Renal cortical epithelial cell (primary cell): Measurements from ENCODE around the gene SLC38A11. TPM values are rescaled to one million over a fixed set of nuclear protein-coding genes. Genes with fewer than 3 reads are reported as not detected.
"Not testable (repeated sequence)": the region's sequence is repeated elsewhere in the genome, so short reads cannot be mapped to it uniquely, and the experiment has no call there.

ENCODE experiments used
- DNase-seq: peaks from one replicate; pipeline ENCODE4 v3.0.0-alpha.2; 2011; ENCODE audit warnings: low read depth
- total RNA-seq: library from RNA; depleted of rRNA; stranded (reverse); fragments of >200 nt; gene quantifications from 2 replicates; pipeline ENCODE4 v1.2.3, GENCODE V29; 2014

The SLC38A11 gene, protein sequence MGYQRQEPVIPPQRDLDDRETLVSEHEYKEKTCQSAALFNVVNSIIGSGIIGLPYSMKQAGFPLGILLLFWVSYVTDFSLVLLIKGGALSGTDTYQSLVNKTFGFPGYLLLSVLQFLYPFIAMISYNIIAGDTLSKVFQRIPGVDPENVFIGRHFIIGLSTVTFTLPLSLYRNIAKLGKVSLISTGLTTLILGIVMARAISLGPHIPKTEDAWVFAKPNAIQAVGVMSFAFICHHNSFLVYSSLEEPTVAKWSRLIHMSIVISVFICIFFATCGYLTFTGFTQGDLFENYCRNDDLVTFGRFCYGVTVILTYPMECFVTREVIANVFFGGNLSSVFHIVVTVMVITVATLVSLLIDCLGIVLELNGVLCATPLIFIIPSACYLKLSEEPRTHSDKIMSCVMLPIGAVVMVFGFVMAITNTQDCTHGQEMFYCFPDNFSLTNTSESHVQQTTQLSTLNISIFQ
- total RNA-seq, result 0.69 and 1.2 TPM in 2 replicates

- DNase-seq, result no peak
Measured at GRCh38 chr2:164954954-164955701, at the start of gene SLC38A11. Gene SLC38A11 (minus strand): TSS chr2:164955525. CDS start chr2:164955247, 278 bp downstream.

- DNase-seq, result no peak
Measured at GRCh38 chr2:165003443-165004130, 48.3 kb upstream of the SLC38A11 start.

DNA sequence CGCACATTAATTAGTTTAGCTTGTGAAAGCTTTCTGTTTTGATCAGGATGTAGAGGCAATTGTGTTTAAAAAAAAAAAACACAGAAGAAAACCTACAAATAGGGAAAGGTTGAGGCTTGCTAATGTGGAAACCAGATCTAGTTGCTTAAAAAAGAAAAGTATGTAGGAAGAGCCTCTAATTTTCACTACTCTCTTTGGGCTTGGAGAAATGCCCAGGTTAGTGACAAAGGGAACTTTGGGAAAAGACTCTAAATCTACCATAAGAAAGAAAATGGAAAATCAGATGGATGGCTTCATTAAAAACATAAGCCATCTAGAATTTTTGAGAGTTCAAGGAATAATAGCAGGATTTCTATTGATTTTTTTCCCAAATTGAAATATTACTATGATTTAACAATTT lies 47.3 kb upstream of the SLC38A11 start:
- no peak for DNase-seq

DNA sequence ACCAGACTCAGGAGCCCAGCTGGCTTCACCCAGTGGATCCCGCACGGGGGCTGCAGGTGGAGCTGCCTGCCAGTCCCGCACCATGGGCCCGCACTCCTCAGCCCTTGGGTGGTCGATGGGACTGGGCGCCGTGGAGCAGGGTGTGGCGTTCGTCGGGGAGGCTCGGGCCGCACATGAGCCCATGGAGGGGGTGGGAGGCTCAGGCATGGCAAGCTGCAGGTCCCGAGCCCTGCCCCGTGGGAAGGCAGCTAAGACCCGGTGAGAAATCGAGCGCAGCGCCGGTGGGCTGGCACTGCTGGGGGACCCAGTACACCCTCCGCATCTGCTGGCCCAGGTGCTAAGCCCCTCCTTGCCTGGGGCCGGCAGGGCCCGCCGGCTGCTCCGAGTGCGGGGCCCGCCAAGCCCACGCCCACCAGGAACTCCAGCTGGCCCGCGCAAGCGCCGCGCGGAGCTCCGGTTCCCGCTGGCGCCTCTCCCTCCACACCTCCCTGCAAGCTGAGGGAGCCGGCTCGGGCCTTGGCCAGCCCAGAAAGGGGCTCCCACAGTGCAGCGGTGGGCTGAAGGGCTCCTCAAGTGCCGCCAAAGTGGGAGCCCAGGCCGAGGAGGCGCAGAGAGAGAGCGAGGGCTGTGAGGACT lies 39.5 kb upstream of the SLC38A11 start:
- not testable (repeated sequence) for DNase-seq

DNA sequence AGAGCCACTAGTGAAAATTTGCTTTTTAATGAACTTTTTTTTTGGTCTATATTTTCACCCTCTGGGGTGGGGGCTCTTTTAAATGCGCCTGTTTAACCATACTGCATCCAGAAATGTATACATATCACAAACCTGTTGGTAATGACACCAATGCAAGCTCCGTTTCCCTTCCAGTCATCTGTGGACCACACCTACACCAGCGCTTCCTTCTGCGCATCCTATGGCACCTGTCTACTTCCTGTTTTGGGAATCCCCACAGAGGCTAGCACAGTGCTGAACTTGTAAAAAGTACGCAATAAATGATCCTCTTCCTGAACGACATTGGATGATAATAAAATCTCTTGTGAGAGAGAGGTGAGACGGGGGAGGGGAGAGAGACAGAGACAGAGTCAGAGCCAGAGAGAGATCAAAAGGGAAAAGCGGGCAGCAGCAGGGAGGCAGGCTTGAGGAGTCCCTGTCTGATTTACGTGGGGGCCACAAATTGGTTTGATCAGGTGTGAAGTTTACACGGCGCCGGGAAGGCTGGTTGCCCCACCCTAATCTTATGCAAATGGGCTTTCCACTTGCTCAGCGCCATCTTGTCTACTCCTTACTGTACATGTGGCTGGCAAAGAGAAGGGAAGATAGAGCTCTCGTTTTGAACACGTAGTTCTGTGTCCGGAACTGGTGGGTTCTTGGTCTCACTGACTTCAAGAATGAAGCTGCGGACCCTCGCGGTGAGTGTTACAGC lies 38.1 kb upstream of the SLC38A11 start:
- no peak for DNase-seq

- DNase-seq, result peak; percentile 82
Measured at GRCh38 chr2:164992818-164993217, 37.5 kb upstream of the SLC38A11 start.

DNA sequence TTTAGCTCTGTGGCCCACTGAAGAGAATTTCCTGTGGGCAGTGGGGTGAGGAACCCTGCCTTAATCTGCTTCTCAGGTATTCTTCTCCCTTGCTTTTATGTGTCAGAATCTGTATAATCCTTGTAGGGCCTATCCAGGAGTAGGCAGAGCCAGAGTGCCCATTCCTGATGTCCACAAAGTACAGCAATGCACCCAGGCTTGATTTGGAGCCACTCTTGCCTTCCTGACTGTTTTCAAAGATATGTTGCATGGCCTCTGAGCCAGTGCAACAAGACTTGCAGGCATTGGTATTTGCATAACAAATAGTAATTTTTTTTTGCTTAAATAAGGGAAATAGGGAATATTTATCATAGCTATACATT lies 36.7 kb upstream of the SLC38A11 start:
- not testable (repeated sequence) for DNase-seq

DNA sequence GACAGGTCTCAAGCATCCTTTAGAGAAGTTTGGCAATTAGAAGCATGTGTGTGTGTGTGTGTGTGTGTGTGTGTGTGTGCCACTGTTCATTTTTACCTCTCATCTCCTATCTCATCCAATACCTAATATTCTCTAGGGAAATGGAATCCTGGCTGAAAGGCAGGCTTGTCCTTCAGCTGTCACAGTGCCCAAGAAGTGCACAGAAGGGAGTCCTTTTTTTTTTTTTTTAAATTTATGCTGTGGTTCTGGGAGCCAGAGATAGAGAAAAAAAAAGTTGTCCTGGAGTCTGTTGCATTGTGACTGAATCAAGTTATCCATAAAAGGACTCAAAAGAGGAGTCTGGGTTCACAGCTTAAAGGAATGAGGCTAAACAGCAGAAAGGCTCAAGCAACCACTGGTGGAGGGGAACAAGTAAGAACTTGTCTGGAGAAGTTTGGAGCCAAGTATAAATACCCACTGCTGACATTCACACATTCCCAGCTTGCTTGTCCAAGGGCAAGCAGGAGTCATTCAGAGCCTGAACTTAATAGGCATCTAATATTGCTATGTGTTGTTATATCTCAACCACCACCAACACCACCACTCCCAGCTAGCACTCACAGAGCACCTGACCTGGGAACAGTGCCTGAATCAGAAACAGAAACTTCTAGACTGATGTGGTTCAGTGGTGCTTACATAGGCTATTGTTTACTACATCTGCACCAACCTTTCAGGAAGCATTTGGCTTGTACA lies 36.2 kb upstream of the SLC38A11 start:
- DNase-seq, result peak; percentile 95

DNA sequence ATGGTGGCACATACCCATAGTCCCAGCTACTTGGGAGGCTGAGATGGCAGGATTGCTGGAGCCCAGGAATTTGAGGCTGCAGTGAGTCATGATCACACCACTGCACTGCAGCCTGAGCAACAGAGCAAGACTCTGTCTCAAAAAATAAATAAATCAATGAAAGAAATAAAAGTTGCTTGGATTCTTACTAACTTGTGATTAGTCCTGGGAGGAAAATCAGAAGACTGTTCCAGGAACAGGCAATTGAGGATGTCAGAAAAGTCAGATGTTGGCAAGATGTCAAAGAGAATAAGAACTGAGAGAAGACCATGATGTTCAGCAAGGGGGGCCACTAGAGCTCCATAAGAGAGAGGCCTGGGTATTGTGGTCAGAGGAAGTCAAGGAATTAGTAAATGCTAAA lies 35.6 kb upstream of the SLC38A11 start:
- peak; percentile 94 for DNase-seq

DNA sequence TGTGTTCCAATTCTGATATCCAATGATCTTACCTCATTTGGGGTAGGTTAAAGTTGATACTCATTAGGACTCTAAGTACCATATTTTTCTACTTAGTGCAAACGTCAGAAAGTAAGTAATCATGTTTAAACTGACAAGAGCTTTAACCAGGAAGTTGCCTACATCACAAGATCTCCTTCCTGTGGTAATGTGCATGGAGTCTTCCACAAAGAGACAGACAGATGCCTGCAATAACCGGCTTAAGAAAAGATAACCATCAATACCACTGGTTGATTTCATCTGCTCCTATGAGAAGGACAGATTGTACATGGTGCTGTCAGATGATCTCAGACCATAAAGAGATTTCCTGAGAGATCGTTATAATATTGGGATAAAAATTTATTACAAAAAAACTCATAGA lies 33.5 kb upstream of the SLC38A11 start:
- DNase-seq, result not testable (repeated sequence)

GRCh38 chr2:164986027-164986426 lies 30.7 kb upstream of the SLC38A11 start:
- not testable (repeated sequence) for DNase-seq

DNA sequence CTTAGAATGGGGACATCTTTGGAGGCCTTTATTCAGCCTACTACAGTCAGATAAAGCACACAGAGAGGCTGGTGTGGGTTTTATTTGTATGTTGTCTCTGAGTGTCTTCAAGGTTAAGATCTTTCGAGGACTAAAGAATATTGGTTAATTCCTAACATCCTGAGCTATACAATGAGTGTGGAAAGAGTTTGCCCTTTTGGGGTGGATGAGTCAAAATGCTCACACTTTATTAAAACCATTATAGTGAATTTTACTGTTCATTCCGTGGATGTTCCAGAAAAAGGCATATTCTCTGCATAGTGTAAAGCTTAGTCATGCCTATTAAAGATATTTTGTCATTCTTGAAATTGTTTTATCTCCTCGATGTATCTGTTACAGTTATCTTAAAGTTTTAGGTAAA lies 29.1 kb upstream of the SLC38A11 start:
- no peak for DNase-seq

DNA sequence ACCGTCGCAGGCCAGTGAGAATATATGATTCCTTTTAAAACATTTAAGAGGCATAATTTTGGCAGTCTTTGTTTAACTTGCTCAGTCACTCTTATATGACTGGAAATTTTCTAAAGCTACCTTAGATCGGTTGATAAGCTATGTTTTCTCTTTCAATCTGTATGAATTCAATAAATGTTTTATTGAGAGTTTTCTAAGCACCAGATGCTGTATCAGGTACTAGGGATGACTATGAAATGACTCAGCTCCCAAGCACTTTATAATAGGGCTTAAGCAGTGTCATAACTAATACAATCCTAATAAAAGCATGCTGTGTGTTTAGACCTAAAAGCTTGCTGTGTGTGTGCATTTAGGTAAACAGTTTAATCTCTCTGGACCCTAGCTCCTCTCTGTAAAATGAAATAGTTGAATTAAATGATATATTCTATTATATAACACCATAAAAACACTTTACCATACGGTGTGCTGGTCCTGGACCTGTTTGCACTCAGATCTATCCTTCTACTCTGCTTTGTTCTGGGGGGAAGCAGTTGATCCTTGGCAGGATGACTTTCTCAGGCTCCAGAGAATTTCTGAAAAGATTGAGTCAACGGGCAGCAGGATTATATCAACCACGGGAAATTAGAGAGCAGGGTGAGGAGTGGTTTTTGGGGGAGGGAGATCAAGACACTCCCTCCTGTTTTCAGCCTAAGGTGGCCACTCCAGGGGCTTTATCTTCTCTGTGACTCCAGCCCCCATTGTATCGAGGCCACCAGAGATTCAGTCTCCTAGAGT lies 26.1 kb upstream of the SLC38A11 start:
- DNase-seq, result peak; percentile 59

- DNase-seq, result peak; percentile 49
Measured at GRCh38 chr2:164980688-164981087, 25.4 kb upstream of the SLC38A11 start.

DNA sequence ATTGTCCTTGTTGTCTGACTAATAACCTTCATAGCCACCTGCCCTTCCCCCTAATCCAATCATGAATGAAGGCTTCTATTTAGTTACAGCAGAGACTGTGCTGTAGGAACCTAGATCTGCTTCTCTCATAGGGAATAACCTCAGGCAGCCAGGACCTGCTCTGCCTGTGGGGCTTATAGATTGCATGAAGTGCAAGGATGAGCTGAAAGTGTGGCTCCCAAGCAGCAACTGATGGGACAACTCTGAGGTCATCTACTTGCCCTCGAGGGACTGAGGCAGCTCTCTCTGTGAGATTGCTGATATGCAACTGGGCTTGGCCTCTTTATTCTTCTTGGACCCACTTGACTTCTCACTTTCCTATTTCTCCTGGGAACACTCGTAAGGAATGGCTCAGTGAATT lies 23.8 kb upstream of the SLC38A11 start:
- DNase-seq, result no peak

- not testable (repeated sequence) for DNase-seq
Measured at GRCh38 chr2:164976875-164977470, 21.6 kb upstream of the SLC38A11 start.

- DNase-seq, result peak; percentile 63
Measured at GRCh38 chr2:164976301-164976700, 21.0 kb upstream of the SLC38A11 start.

DNA sequence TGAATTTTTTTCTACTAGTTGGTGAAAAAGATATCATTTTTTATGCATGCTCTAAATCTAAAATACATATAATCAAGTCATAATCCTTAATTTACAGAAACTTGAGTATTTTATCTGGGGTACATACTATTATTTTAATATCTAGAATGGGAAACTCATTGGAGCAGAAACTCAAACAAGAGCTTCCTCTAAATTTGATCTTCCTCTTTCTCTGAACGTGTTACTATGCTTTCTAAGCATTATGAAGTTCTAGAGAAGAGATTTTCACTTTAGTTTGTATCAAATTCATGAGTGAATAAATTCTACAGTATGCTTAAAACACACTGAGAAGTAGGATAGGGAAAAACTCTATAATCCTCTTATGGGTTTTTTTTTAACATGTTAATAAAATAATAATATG lies 20.6 kb upstream of the SLC38A11 start:
- DNase-seq, result no peak

DNA sequence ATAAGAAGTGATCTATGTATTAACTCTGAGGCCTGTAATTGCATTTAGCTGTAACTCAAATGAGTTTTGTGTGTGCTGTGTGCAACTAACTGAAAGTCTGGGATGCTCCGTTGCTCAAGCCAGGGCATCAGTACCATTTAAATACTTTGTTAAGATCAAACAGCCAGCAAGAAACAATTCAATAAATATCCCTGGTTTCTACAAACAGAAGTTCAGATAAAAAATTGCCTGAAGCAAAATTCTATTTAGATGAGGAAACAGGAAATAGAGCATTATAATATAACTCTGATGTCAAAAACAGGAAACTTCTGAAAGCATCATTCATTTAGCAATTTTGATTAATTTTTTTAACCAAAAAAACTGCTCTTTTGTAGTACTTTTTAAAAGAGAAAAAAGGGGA lies 18.9 kb upstream of the SLC38A11 start:
- peak; percentile 46 for DNase-seq
